NT2/D1 (cell line): ENCODE measurements around the gene ARHGAP8.
"Not testable (repeated sequence)": the region's sequence is repeated elsewhere in the genome, so short reads cannot be mapped to it uniquely, and the experiment has no call there.

Experiments
- DNase-seq: peaks from one replicate; pipeline ENCODE4 v3.0.0-alpha.2; 2011; ENCODE audit warnings: low read depth, low spot score
- H3K27me3 ChIP-seq: 2 replicates; pipeline ENCODE4 v1.6.0; 2011; ENCODE audit warnings: mild to moderate bottlenecking; ENCODE audit not compliant: insufficient read length, insufficient read depth
- H3K36me3 ChIP-seq: 2 replicates; pipeline ENCODE4 v1.6.1; 2011; ENCODE audit warnings: mild to moderate bottlenecking, low read length, mixed read lengths; ENCODE audit not compliant: insufficient read depth, insufficient read length
- H3K4me1 ChIP-seq: 2 replicates; pipeline ENCODE4 v1.5.1; 2011; ENCODE audit not compliant: insufficient read depth, insufficient read length
- H3K4me3 ChIP-seq: 2 replicates; pipeline ENCODE4 v1.5.1; 2011; ENCODE audit warnings: low read depth; ENCODE audit not compliant: insufficient read length
- H3K9ac ChIP-seq: 2 replicates; pipeline ENCODE4 v1.6.0; 2011; ENCODE audit warnings: low read depth; ENCODE audit not compliant: insufficient read length
- H3K9me3 ChIP-seq: 2 replicates; pipeline ENCODE4 v1.5.1; 2011; ENCODE audit warnings: mild to moderate bottlenecking, low read length; ENCODE audit not compliant: insufficient read depth
- SUZ12 ChIP-seq: IDR thresholded peaks from 2 replicates; pipeline ENCODE4 v1.6.1; 2011; ENCODE audit not compliant: insufficient read length, insufficient read depth; ENCODE audit errors: extremely low read depth
- YY1 ChIP-seq: IDR thresholded peaks from 2 replicates; pipeline ENCODE4 v1.6.1; 2011; ENCODE audit not compliant: insufficient read length, insufficient read depth
- ZNF274 ChIP-seq: IDR thresholded peaks from 2 replicates; pipeline ENCODE4 v1.6.1; 2011; ENCODE audit warnings: mild to moderate bottlenecking, low read depth, low read length

ARHGAP8 gene

DNA sequence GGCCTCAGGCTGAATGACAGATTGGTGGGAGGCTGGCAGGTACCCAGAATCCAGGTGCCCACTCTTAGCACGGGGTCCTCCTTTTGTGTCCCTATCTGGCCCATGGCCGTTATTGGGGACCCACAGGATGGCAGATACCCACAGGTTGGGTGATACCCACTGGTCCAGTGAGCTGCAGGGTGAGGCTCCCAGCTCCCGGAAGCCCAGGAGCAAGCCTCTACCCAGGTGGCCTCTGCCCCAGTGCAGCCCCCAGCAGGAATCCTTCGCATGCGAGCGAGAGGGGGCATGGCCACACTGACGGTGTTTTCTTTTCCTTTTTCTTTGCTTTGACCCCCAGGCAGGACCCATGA is 141.3 kb downstream of the ARHGAP8 start:
- peaks cover 11% of the 10 kb centered on the region for H3K36me3 ChIP-seq
- no peaks in the 10 kb centered on the region for H3K9me3 ChIP-seq
- no peak overlapping the region for H3K4me3 ChIP-seq
- TF ChIP-seq ZNF274 (no peak), SUZ12 (no peak), YY1 (no peak)
- DNase-seq: no peak
- H3K9ac ChIP-seq: no peak overlapping the region
- H3K4me1 ChIP-seq: peaks cover 7% of the 10 kb centered on the region
- no peaks in the 10 kb centered on the region for H3K27me3 ChIP-seq

DNA sequence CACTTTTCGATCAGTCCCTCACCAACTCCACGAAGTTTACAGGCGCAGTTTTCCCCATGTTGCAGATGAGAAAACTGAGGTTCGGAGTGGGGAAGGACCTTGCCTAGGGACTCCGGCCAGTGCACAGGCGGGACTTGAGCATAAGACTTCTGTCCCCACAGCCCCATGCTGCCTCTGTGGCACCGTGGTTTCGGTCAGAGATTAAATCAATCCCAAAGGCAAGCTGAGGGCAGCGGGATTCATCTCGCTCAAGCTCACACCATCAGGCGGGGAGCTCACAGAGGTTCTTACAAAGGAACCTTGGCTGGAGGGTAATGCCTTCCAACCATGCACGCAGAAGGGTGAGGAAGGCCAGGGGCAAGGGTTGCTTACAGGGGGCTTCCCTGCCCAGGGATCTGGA is 141.9 kb downstream of the ARHGAP8 start:
- H3K27me3 ChIP-seq: no peaks in the 10 kb centered on the region
- H3K4me3 ChIP-seq: no peak overlapping the region
- no peaks in the 10 kb centered on the region for H3K9me3 ChIP-seq
- TF ChIP-seq ZNF274 (no peak), YY1 (no peak), SUZ12 (no peak)
- DNase-seq: no peak
- H3K36me3 ChIP-seq: peaks cover 11% of the 10 kb centered on the region
- peaks cover 5% of the 10 kb centered on the region for H3K4me1 ChIP-seq
- no peak overlapping the region for H3K9ac ChIP-seq

- Histone ChIP-seq H3K27me3 (no peaks in the 10 kb centered on the region), H3K36me3 (peaks cover 11% of the 10 kb centered on the region), H3K4me3 (no peak overlapping the region), H3K4me1 (peaks cover 5% of the 10 kb centered on the region), H3K9me3 (no peaks in the 10 kb centered on the region), H3K9ac (no peak overlapping the region)
- TF ChIP-seq YY1 (no peak), ZNF274 (no peak), SUZ12 (no peak)
- no peak for DNase-seq
These were observed 142.4 kb downstream of the ARHGAP8 start for GRCh38 chr22:44894782-44895181.

DNA sequence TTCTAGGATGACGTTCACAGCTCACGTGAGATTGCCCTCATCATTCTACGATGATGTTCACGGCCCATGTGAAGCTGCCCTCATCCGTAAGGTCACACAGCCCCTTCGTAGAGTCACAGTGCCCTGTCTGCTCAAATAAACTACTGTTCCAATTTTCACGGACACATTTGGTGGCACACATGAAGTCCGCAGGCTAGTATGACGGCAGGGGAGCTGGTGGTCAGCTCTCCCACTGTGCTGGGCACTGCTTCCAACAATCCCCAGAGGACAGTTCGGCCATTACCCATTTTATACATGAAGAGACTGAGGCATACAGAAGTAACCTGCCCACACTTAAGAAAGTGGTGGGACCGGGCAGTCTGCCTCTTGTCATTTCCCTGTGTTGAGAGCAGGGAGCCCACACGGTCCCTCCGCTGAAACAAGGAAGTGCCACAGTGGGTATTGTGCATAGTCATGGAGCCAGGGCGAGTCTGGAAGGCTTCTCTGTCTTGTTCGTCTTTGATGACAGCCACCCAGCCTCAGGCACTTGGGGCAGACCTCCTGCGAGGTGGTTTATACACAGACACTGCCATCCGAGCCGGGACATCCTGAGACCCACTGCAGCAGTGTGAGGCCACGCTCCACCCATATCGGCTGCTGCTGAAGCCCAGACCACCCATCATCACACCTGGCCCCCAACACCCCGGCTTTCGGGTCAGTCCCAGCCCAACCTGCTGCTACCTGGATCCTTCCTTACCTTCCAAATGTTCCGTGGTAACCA is 143.1 kb downstream of the ARHGAP8 start:
- TF ChIP-seq YY1: no peak
- TF ChIP-seq SUZ12: no peak
- TF ChIP-seq ZNF274: no peak
- DNase-seq: no peak

GRCh38 chr22:44898236-44898635 is 145.9 kb downstream of the ARHGAP8 start:
- H3K9me3 ChIP-seq: peaks cover 16% of the 10 kb centered on the region; the same call in 1 of the 2 replicates
- H3K36me3 ChIP-seq: no peaks in the 10 kb centered on the region
- no peak overlapping the region for H3K4me3 ChIP-seq
- H3K9ac ChIP-seq: no peak overlapping the region
- no peak for TF ChIP-seq YY1
- TF ChIP-seq ZNF274: no peak
- TF ChIP-seq SUZ12: no peak
- H3K4me1 ChIP-seq: peaks cover 5% of the 10 kb centered on the region
- H3K27me3 ChIP-seq: no peaks in the 10 kb centered on the region
- no peak for DNase-seq

More for the DNA sequence above, 143.1 kb downstream of the ARHGAP8 start:
- Histone ChIP-seq H3K4me3 (no peak overlapping the region), H3K36me3 (peaks cover 6% of the 10 kb centered on the region), H3K9me3 (no peaks in the 10 kb centered on the region), H3K27me3 (no peaks in the 10 kb centered on the region), H3K9ac (no peak overlapping the region), H3K4me1 (peaks cover 5% of the 10 kb centered on the region)

- no peak overlapping the region for H3K4me3 ChIP-seq
- peaks cover 16% of the 10 kb centered on the region; the same call in 1 of the 2 replicates for H3K9me3 ChIP-seq
- peaks cover under 1% of the 10 kb centered on the region for H3K4me1 ChIP-seq
- H3K27me3 ChIP-seq: no peaks in the 10 kb centered on the region
- DNase-seq: no peak
- TF ChIP-seq ZNF274 (no peak), SUZ12 (no peak), YY1 (no peak)
- H3K36me3 ChIP-seq: no peaks in the 10 kb centered on the region
- no peak overlapping the region for H3K9ac ChIP-seq
These were observed 148.9 kb downstream of the ARHGAP8 start for GRCh38 chr22:44901301-44901700.

GRCh38 chr22:44903164-44903563 is 150.8 kb downstream of the ARHGAP8 start:
- H3K36me3 ChIP-seq, H3K27me3 ChIP-seq, H3K4me1 ChIP-seq, H3K9ac ChIP-seq, DNase-seq, H3K4me3 ChIP-seq: not testable (repeated sequence)
- H3K9me3 ChIP-seq: peaks cover 16% of the 10 kb centered on the region; the same call in 1 of the 2 replicates

DNA sequence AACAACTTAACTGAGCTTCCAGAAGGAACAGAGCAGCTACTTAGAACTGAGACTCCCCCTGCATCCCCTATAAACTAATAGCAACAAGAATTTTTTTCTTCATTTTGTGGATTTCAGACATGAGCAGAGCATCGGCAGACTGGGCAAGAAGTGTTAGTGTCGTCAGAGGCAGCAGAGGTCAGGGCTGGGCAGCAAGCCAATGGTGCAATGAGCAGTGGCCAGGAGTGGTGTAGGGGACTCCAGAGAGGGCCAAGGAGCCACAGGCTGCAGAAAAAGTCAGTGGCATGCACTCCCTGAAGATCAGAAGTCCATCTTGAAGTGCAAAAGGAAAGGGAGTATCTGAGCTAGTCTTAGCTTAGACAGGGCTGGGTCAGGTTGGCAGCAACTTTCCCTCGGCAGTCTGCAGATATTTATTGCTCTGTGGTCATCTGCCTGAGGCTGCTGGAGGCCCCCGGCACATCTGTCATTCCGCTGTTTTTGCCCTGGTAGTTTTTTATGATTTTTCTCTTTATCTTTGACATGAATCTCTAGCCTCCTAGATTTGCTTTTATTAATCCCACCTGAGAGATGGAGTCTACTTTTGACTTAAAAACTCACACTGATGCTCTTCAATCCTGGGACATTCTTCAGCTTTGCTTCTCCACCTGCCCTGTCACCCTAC is 152.2 kb downstream of the ARHGAP8 start:
- peaks cover 16% of the 10 kb centered on the region; the same call in 1 of the 2 replicates for H3K9me3 ChIP-seq
- not testable (repeated sequence) for DNase-seq, H3K9ac ChIP-seq, H3K4me3 ChIP-seq, H3K4me1 ChIP-seq, H3K27me3 ChIP-seq
- peaks cover 13% of the 10 kb centered on the region for H3K36me3 ChIP-seq
